Adrenal gland (tissue), 5 donors: ENCODE measurements around the gene PPM1A.

Source experiments
- CTCF ChIP-seq, 6 experiments: fragments of 450-650 bp in 4 of 6; fragments of 200-600 bp in 2 of 6; sonication (generic) in 1 of 6; IDR thresholded peaks; 1 replicate in 5 of 6; 2 replicates in 1 of 6; pipeline versions ENCODE4 v1.5.1 to v1.8.0; 2016 to 2021; ENCODE audit warnings: antibody characterized with exemption in 6 of 6, mild to moderate bottlenecking in 2 of 6, moderate library complexity in 1 of 6
- POLR2A ChIP-seq, 2 donors: fragments of 450-650 bp; IDR thresholded peaks; one replicate each; pipeline ENCODE4 v1.6.1; 2017; ENCODE audit warnings: antibody characterized with exemption in 2 of 2, mild to moderate bottlenecking in 2 of 2, moderate library complexity in 1 of 2
- donor health status: DM: no; HTN: no; CAD: no.

DNA sequence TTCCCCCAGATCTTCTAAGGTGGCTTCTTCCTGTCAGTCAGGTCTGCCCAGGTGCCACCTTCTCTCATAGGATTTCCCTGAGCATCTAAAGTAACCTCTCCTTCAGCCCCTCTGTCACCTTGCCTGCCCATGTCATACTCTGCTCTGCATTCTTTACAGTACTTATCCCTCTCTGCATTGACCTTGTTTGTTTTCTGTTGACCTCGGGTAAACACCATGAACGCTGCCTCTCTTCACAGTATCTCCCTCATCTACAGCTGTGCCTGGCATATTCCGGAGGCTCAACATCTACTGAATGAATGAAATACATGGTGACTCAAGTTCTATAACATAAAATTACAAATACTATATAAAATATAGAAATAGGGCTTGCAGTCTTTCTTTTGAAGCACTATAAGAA lies 10.1 kb upstream of the PPM1A start:
- TF ChIP-seq CTCF (IDR thresholded peaks at IDR 0.05) (no peak), POLR2A (IDR thresholded peaks at IDR 0.05) (no peak)
